ENCODE data around the gene CAPZB.

CAPZB gene

DNA sequence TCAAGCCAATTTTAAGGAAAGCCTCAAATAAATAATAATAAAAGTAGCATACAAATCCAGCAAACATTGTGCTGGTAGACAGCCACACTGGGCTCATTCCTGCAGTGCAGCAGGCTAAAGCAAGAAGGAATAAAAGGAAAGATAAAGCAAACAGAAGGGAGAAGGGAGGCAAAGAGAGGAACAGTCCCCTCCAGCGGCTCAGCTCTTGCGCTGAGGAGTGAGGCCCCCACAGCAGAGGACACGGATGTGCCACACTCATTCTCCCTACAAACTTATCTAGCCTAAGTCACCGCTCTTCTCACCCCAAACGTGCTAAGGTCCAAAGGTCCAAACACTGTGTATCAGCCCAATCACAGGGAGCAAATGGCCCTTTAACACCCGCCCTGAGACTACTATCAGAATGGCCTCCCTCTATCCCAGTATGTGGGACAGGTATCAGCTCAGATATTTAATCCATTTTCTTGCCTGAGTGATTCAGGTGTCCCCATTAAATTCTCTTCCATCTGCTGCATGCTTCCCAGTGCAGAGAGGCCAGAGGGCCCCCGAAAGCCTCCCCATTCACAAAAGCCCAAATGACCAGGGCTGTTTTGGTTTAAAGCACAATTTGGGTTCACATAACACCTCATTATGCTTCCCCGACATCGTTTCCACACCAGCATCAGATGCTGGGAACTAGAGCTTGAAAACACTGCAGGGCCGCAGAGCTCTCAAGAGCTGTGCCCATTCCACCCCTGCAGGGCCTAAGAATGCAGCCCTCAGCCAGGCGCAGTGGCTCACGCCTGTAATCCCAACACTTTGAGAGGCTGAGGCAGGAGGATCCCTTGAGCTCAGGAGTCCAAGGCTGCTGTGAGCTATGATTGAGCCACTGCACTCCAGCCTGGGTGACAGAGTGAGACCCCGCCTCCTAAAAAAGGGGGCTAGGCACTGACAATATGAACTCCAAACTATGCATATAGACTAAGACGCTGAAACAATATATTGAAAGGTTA lies 17.8 kb downstream of the CAPZB start:
- peak overlapping the region; percentile 66 for H3K4me3 Mint-ChIP-seq
- peaks cover 54% of the 10 kb centered on the region for H3K36me3 Mint-ChIP-seq (ENCODE audit: low read depth)
- H3K9me3 Mint-ChIP-seq: no peaks in the 10 kb centered on the region

DNA sequence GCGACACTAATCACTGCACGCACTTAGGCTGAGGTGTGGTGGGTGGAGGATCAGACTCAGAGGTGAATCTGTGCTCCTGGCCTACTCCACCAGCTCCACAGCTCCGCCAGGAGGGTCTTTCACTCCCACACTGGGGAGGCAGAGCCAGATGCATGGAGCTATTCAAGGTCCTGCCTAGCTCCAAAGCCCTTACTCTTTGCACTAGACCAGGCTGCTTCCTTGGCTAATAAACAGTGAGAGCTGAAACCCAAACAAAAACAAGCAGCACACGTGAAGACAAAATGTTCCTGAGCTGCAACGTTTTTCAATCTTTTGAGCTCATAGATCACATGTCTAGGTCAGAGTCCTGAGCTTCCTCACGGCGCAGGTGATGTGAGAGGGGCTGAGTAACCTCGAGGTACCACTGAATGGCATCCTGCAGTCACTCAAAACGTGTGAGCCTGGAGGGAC lies 19.2 kb downstream of the CAPZB start:
- Mint-ChIP-seq H3K27ac (peak overlapping the region; percentile 66), H3K4me3 (no peak overlapping the region)

More for the DNA sequence above, 17.8 kb downstream of the CAPZB start:
- peaks cover 99% of the 10 kb centered on the region for H3K4me1 Mint-ChIP-seq (ENCODE audit: low read depth)
- peak overlapping the region; percentile 93 for H3K27ac Mint-ChIP-seq
- no peaks in the 10 kb centered on the region for H3K27me3 Mint-ChIP-seq

DNA sequence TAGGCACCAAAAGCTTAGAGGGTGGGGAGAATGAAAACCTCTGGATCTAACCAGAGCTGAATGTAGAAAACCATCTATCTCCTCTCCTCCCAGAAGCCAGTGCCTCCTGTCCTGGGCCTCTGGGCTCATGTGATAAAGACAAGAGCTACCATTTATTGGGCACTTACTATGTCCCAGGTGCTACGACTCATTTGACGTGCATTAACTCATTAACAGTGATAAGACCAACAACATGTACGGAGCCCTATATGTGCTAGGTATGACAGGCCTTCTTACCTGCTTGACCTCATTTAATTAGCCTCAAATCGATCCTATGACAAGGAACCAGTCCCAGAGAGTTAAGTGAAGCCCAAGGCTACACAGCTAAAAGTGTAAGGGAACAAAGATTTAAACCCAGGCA lies 19.7 kb downstream of the CAPZB start:
- no peaks in the 10 kb centered on the region for H3K27me3 Mint-ChIP-seq
- H3K27ac Mint-ChIP-seq: peak overlapping the region; percentile 69
- H3K36me3 Mint-ChIP-seq (ENCODE audit: low read depth): peaks cover 40% of the 10 kb centered on the region
- H3K4me1 Mint-ChIP-seq (ENCODE audit: low read depth): peaks cover 98% of the 10 kb centered on the region
- no peak overlapping the region for H3K4me3 Mint-ChIP-seq
- no peaks in the 10 kb centered on the region for H3K9me3 Mint-ChIP-seq

More for the DNA sequence above, 19.2 kb downstream of the CAPZB start:
- Mint-ChIP-seq H3K27me3 (no peaks in the 10 kb centered on the region), H3K9me3 (no peaks in the 10 kb centered on the region), H3K4me1 (ENCODE audit: low read depth) (peaks cover 98% of the 10 kb centered on the region), H3K36me3 (ENCODE audit: low read depth) (peaks cover 44% of the 10 kb centered on the region)

DNA sequence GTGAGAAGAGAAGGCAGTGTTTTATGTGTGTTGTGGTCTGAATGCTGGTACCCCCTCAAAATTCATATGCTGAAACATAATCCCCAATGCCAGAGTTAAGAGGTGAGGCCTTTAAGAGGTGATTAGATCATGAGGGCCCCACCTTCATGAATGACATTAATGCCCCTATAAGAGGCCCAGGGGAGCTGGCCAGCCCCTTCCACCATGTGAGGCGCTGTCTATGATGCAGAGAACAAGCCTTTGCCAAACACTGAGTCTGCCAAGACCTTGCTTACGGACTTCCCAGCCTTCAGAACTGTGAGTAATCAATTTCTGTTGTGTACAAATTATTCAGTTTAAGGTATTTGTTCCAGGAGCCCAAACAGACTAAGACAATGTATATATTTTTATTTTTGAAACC lies 20.2 kb downstream of the CAPZB start:
- Mint-ChIP-seq H3K27me3 (no peaks in the 10 kb centered on the region), H3K36me3 (ENCODE audit: low read depth) (peaks cover 37% of the 10 kb centered on the region), H3K27ac (peak overlapping the region; percentile 69), H3K4me3 (no peak overlapping the region), H3K9me3 (no peaks in the 10 kb centered on the region), H3K4me1 (ENCODE audit: low read depth) (peaks cover 98% of the 10 kb centered on the region)

DNA sequence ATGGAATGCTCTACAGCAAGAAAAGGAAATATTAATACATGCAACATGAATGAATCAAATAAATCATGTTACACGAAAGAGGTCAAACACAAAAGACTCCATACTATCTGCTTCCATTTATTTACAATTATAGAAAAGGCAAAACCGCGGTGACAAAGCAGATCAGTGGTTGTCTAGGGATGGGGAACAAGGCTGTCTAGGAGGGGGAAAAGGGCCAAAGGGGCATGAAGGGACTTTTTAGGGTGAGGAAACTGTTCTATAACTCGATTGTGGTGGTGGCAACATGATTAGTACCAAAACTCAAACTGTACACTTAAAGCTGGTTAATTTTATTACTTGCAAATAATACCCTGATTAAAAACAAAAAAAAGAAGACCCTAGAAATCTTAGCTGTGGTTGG lies 20.6 kb downstream of the CAPZB start:
- H3K27ac Mint-ChIP-seq: peak overlapping the region; percentile 69
- no peaks in the 10 kb centered on the region for H3K9me3 Mint-ChIP-seq
- H3K36me3 Mint-ChIP-seq (ENCODE audit: low read depth): peaks cover 37% of the 10 kb centered on the region
- H3K27me3 Mint-ChIP-seq: no peaks in the 10 kb centered on the region
- H3K4me1 Mint-ChIP-seq (ENCODE audit: low read depth): peaks cover 98% of the 10 kb centered on the region
- no peak overlapping the region for H3K4me3 Mint-ChIP-seq

DNA sequence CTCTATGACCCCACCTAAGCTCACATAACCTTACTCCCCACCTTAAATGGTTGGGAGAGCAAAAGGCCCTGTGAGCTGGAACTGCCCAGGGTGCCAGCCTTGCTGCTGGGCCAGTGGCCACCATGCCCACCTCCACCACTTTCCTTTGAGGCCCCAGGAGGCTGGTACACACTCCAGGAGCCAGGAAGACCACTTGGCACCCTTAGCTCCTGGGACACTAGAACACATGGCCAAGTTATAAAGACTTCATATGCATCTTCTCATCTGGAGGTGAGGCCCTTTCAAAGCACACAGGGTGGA lies 21.9 kb downstream of the CAPZB start:
- Mint-ChIP-seq H3K27me3 (no peaks in the 10 kb centered on the region), H3K36me3 (ENCODE audit: low read depth) (peaks cover 44% of the 10 kb centered on the region), H3K4me3 (peak overlapping the region; percentile 5), H3K27ac (peak overlapping the region; percentile 70), H3K9me3 (no peaks in the 10 kb centered on the region), H3K4me1 (ENCODE audit: low read depth) (peaks cover 98% of the 10 kb centered on the region)

DNA sequence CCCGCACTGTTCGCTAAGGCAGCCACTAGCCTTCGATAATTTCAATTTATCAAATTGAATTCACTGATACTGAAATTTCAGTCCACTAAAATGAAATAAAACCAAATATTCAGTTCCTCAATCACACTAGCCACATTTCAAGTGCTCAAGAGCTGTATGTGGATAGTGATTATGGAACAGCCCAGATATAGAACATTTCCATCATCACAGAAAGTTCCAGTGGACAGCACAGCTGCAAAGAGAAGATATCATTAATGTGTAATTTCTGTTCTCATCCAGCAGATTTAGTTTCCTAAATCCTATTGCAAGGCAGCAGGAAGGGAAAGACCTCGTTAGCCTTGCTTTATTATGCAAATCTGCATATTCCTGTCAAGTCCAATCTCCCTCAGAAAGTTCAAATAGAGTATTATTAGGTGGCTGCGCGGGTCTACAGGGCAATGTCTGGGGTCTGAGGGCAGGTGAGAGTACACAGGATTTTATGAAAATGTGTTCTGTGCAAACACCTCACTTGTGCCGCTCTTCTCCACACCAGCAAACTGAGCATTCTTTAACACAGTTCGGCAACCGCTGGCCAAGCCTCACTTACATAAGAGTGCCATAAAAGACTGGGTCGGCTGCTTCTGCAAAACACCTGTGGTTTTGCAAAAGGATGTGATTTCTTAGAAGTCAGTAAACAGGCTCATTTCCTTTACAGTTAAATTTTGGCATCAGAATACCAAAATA lies 22.4 kb downstream of the CAPZB start:
- no peaks in the 10 kb centered on the region for H3K27me3 Mint-ChIP-seq
- H3K4me1 Mint-ChIP-seq (ENCODE audit: low read depth): peaks cover 96% of the 10 kb centered on the region
- peak overlapping the region; percentile 70 for H3K4me3 Mint-ChIP-seq
- H3K36me3 Mint-ChIP-seq (ENCODE audit: low read depth): peaks cover 45% of the 10 kb centered on the region
- H3K9me3 Mint-ChIP-seq: no peaks in the 10 kb centered on the region
- H3K27ac Mint-ChIP-seq: peak overlapping the region; percentile 75

DNA sequence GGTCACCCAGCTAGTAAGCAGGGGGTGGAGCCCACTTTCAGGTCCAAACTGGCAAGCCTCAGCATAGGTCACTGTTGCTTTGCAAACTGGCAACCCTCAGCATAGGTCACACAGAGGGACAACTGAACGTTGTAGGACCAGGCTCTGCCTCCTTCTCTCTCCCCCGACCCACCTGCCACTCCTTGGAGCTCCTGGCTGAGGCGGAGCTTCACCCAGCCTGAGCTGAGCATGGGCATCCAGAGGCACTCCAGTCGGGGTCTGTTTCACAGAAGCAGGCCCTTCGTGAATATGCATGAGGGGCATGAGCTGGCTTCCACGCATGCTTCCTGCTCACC lies 24.2 kb downstream of the CAPZB start:
- Mint-ChIP-seq H3K4me1 (ENCODE audit: low read depth) (peaks cover 96% of the 10 kb centered on the region), H3K27ac (peak overlapping the region; percentile 71), H3K4me3 (no peak overlapping the region), H3K27me3 (no peaks in the 10 kb centered on the region), H3K36me3 (ENCODE audit: low read depth) (peaks cover 48% of the 10 kb centered on the region), H3K9me3 (no peaks in the 10 kb centered on the region)

DNA sequence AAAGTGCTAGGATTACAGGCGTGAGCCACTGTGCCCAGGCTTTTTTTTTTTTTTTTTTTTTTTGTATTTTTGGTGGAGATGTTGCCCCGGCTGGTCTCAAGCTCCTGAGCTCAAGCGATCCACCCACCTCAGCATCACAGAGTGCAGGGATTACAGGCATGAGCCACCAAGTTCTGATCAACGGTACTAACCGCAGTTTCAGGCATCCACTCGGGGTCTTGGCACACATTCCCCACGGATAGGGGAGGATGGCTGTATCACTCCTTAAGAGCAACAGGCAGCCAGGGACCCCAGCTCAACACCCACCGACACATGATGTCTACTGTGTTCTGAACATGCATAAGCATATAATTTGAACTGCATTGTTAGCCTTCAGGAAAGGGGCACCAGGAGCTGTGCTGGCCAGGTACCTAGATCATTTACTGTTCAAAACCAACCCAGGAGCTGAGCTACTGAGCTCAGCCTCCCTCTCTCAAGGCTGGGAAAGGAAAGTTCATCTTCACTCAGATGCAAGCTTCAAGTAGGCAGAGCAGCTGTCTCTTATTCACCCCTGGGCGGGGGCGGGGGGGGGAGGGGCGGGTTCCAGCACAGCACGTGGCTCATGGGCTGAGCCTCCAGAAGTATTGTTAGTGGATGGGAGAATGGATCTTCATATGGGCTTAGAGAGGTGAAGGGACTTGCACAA lies 24.7 kb downstream of the CAPZB start:
- H3K27ac Mint-ChIP-seq: peak overlapping the region; percentile 91
- H3K27me3 Mint-ChIP-seq: no peaks in the 10 kb centered on the region
- no peaks in the 10 kb centered on the region for H3K9me3 Mint-ChIP-seq
- peaks cover 47% of the 10 kb centered on the region for H3K36me3 Mint-ChIP-seq (ENCODE audit: low read depth)
- H3K4me1 Mint-ChIP-seq (ENCODE audit: low read depth): peaks cover 96% of the 10 kb centered on the region
- peak overlapping the region; percentile 65 for H3K4me3 Mint-ChIP-seq

DNA sequence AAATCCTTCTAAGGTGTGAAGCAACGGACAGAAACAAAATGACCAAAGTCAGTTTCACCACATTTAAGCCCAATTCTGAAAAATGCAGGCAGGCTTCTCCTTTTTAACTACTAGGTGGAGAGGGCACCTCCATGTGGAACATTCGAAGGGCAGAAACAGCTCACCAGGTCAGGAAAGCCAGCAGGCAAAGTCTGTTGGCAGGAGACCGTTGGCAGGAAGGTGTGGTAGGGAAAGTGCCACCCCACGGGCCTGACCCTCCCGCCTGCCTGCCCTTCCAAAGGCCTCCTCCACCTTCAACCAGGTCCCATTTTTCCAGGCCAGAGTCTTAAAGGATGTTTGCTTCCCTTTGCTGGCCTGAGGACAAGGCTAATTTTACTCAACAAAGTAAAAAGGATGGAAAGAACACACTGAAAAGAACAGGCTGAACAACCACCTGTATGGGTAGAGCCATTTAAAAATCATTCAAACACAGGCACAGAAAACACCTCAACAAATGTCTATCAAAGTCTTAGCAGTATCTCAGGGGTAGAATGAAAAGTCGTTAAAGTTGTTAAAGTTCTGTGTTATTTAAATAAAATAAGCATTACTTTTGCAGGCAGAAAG lies 26.4 kb downstream of the CAPZB start:
- H3K4me1 Mint-ChIP-seq (ENCODE audit: low read depth): peaks cover 96% of the 10 kb centered on the region
- peak overlapping the region; percentile 73 for H3K4me3 Mint-ChIP-seq
- peak overlapping the region; percentile 91 for H3K27ac Mint-ChIP-seq
- peaks cover 33% of the 10 kb centered on the region for H3K36me3 Mint-ChIP-seq (ENCODE audit: low read depth)
- no peaks in the 10 kb centered on the region for H3K27me3 Mint-ChIP-seq
- H3K9me3 Mint-ChIP-seq: no peaks in the 10 kb centered on the region

DNA sequence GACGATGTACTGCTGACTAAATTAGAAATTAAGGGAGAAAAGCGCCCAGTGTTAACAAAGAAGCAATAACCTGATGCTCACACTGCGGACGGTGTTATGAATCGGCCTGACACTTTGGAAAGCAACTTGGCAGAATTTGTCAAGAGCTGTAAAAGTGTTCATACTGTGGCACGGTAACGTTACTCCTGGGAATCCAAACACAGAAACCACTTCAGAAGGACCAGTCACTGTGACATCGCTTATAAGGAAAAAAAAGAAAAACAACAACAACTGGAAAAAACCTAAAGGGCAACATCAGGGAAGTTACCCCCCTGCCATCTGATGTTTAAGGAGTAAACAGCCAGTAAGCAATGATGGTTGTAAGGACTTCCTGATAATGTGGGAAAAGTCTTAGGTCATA lies 27.7 kb downstream of the CAPZB start:
- H3K27ac Mint-ChIP-seq: peak overlapping the region; percentile 76

DNA sequence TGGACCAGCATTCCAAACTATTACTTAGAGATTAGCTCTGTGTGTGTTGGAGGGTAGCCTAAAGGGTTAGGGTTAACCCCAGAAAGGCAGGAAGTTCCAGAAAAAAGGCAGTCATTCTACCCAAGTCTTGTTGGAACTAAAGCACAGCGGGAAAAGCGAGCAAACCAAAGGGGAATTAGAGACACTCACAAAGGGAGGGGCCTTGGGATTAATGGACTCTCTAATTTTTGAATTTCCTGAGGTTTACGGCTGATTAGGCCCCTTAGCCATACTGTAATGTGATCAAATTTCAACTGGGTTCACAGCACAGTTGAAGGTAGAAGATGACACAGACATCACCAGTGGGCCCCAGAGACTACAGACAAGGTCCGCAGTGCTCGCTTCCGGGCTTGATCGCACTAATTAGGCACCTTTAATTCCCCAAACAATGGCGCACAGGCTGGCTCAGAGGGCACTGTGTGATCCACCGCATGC lies 28.3 kb downstream of the CAPZB start:
- H3K4me1 Mint-ChIP-seq (ENCODE audit: low read depth): peaks cover 96% of the 10 kb centered on the region
- H3K27me3 Mint-ChIP-seq: no peaks in the 10 kb centered on the region
- H3K4me3 Mint-ChIP-seq: no peak overlapping the region
- H3K27ac Mint-ChIP-seq: peak overlapping the region; percentile 76
- H3K36me3 Mint-ChIP-seq (ENCODE audit: low read depth): peaks cover 23% of the 10 kb centered on the region
- no peaks in the 10 kb centered on the region for H3K9me3 Mint-ChIP-seq

More for the DNA sequence above, 27.7 kb downstream of the CAPZB start:
- Mint-ChIP-seq H3K9me3 (no peaks in the 10 kb centered on the region), H3K36me3 (ENCODE audit: low read depth) (peaks cover 23% of the 10 kb centered on the region), H3K27me3 (no peaks in the 10 kb centered on the region), H3K4me3 (no peak overlapping the region), H3K4me1 (ENCODE audit: low read depth) (peaks cover 94% of the 10 kb centered on the region)

DNA sequence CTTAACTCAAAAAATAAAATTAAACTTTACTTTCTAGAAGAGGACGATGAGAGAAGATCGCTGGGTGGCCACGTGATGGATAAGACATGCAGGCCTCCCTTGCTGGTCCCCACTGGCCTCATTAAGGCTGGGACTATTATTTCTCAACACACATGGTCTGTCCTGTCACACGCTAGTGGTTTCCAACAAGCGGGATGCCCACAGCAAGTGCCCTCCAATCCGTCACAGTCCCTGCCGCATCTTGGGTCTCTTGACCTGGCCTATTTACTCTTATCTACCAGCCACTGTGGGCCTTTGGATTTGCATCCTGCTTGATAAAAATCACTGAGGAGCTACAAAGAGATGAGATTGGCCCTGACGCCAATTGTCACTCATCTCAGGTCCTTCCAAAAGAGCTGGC lies 30.0 kb downstream of the CAPZB start:
- Mint-ChIP-seq H3K27me3 (no peaks in the 10 kb centered on the region), H3K4me3 (peak overlapping the region; percentile 47)

DNA sequence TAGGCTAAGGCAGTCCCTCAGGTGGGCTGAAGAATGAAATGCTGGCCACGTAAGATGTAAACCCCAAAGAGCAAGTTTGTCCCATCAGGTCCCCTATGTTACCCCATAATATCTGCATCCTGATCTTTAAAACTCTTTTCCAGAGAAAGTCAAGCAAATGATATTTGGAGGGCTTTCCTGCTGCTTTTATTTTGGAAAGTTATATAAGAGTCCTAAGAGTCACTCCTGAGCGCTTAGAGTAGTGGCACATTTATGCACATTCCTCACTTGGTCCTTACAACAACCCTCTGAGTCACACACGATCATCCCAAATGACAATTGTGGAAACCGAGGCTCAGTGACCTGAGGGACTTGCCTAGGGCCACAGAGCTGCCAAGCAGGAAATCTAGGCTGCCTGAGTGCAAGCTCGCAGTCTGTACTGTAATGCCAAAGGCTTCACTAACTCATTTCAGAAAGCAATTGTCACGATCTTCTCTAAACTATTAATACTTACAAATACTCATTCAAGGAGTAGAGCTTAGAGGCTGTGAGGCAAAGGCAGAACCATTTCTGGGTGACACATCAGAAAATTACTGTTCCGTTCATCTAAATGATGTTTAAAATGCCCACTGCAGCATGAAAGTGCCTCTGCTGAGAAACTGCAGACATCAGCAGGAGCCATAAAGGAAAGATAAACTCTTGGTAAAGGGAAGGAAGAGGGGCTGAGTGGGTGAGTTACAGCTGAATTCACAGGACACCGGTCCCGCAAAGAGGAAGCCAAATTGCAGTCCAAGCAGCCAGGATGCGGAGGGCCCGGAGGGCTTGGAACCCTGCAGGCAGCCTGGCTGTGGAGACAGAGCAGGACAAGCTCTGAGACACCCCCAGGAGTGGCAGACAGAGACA lies 30.8 kb downstream of the CAPZB start:
- H3K9me3 Mint-ChIP-seq: no peaks in the 10 kb centered on the region
- no peaks in the 10 kb centered on the region for H3K27me3 Mint-ChIP-seq
- H3K4me3 Mint-ChIP-seq: peak overlapping the region; percentile 53
- peak overlapping the region; percentile 87 for H3K27ac Mint-ChIP-seq
- H3K4me1 Mint-ChIP-seq (ENCODE audit: low read depth): peaks cover 96% of the 10 kb centered on the region
- peaks cover 24% of the 10 kb centered on the region for H3K36me3 Mint-ChIP-seq (ENCODE audit: low read depth)

More for the DNA sequence above, 30.0 kb downstream of the CAPZB start:
- Mint-ChIP-seq H3K9me3 (no peaks in the 10 kb centered on the region), H3K27ac (peak overlapping the region; percentile 87), H3K36me3 (ENCODE audit: low read depth) (peaks cover 27% of the 10 kb centered on the region), H3K4me1 (ENCODE audit: low read depth) (peaks cover 96% of the 10 kb centered on the region)

Measured in stimulated activated naive CD8-positive, alpha-beta T cell treated with anti-CD3 and anti-CD28 coated beads, Interleukin-15, Interleukin-2, amounts not matched to agents 100 ng/mL and 50 ng/mL, for 24 hours (primary cell).